HepG2 (cell line): ENCODE results near the gene ZNF276. TPM values are rescaled to one million over a fixed set of nuclear protein-coding genes. Genes with fewer than 3 reads are reported as not detected.
A peak's percentile ranks its signal among the peaks of the same experiment; 100 is the strongest.

Experiments used
- ATAD3A ChIP-seq: sonication (generic); formaldehyde crosslinking; IDR thresholded peaks from 2 replicates; pipeline ENCODE4 v1.4.0; 2020; ENCODE audit warnings: missing genetic modification reagents
- DDIT3 ChIP-seq: sonication (generic); formaldehyde crosslinking; IDR thresholded peaks from 2 replicates; pipeline ENCODE4 v1.4.0; 2020; ENCODE audit warnings: mild to moderate bottlenecking, missing genetic modification reagents
- FUBP1 ChIP-seq: sonication (generic); formaldehyde crosslinking; IDR thresholded peaks from 2 replicates; pipeline ENCODE4 v1.5.1; 2020; ENCODE audit warnings: missing genetic modification reagents, mild to moderate bottlenecking, borderline replicate concordance
- HOXD1 ChIP-seq: sonication (generic); formaldehyde crosslinking; IDR thresholded peaks from 2 replicates; pipeline ENCODE4 v1.5.0; 2020; ENCODE audit warnings: missing genetic modification reagents
- IRF2 ChIP-seq: IDR thresholded peaks from 2 replicates; pipeline ENCODE4 v1.6.1; 2018; ENCODE audit warnings: missing genetic modification reagents, missing compliant biosample characterization
- KLF12 ChIP-seq: sonication (generic); formaldehyde crosslinking; IDR thresholded peaks from 2 replicates; pipeline ENCODE4 v1.4.0; 2020; ENCODE audit warnings: missing genetic modification reagents, borderline replicate concordance
- KMT2B ChIP-seq: IDR thresholded peaks from 2 replicates; pipeline ENCODE4 v1.6.1; 2016; ENCODE audit warnings: missing genetic modification reagents, missing compliant biosample characterization
- MXI1 ChIP-seq: IDR thresholded peaks from 3 replicates; pipeline ENCODE4 v1.6.1; 2012; ENCODE audit warnings: low read depth, low read length, inconsistent platforms, borderline replicate concordance
- MZF1 ChIP-seq: sonication (generic); formaldehyde crosslinking; IDR thresholded peaks from 2 replicates; pipeline ENCODE4 v1.8.1; 2023; ENCODE audit warnings: mild to moderate bottlenecking, missing genetic modification reagents, borderline replicate concordance
- NCOA1 ChIP-seq: sonication (generic); formaldehyde crosslinking; IDR thresholded peaks from 2 replicates; pipeline ENCODE4 v1.9.0; 2021; ENCODE audit warnings: missing genetic modification reagents
- SMAD1 ChIP-seq: sonication (generic); formaldehyde crosslinking; IDR thresholded peaks from 2 replicates; pipeline ENCODE4 v1.4.0; 2020; ENCODE audit warnings: missing genetic modification reagents, low read depth, mild to moderate bottlenecking, borderline replicate concordance
- SNAPC5 ChIP-seq: sonication (generic); formaldehyde crosslinking; IDR thresholded peaks from 2 replicates; pipeline ENCODE4 v1.8.1; 2023; ENCODE audit warnings: mild to moderate bottlenecking, missing genetic modification reagents, borderline replicate concordance
- SP5 ChIP-seq: IDR thresholded peaks from 2 replicates; pipeline ENCODE4 v1.6.1; 2016; ENCODE audit warnings: low read depth, borderline replicate concordance
- THAP8 ChIP-seq: sonication (generic); formaldehyde crosslinking; IDR thresholded peaks from 2 replicates; pipeline ENCODE4 v1.5.1; 2020; ENCODE audit warnings: missing genetic modification reagents, mild to moderate bottlenecking, borderline replicate concordance
- THAP9 ChIP-seq: sonication (generic); formaldehyde crosslinking; IDR thresholded peaks from 2 replicates; pipeline ENCODE4; 2020; ENCODE audit warnings: missing genetic modification reagents, mild to moderate bottlenecking, borderline replicate concordance
- YEATS4 ChIP-seq: sonication (generic); formaldehyde crosslinking; IDR thresholded peaks from 2 replicates; pipeline ENCODE4 v1.4.0; 2020; ENCODE audit warnings: missing genetic modification reagents, borderline replicate concordance
- ZGPAT ChIP-seq: IDR thresholded peaks from 2 replicates; pipeline ENCODE4 v1.6.1; 2016; ENCODE audit warnings: mild to moderate bottlenecking
- ZNF12 ChIP-seq: sonication (generic); formaldehyde crosslinking; IDR thresholded peaks from 2 replicates; pipeline ENCODE4 v1.5.0; 2020; ENCODE audit warnings: missing genetic modification reagents
- ZNF260 ChIP-seq: sonication (generic); formaldehyde crosslinking; IDR thresholded peaks from 2 replicates; pipeline ENCODE4 v1.4.0; 2020; ENCODE audit warnings: missing genetic modification reagents, low read depth, mild to moderate bottlenecking, borderline replicate concordance
- ZNF331 ChIP-seq: sonication (generic); formaldehyde crosslinking; IDR thresholded peaks from 2 replicates; pipeline ENCODE4 v1.4.0; 2020; ENCODE audit warnings: missing genetic modification reagents
- ZNF580 ChIP-seq: IDR thresholded peaks from 2 replicates; pipeline ENCODE4 v1.6.1; 2016; ENCODE audit warnings: low read depth, borderline replicate concordance
- ZNF703 ChIP-seq: sonication (generic); formaldehyde crosslinking; IDR thresholded peaks from 2 replicates; pipeline ENCODE4 v1.5.1; 2020; ENCODE audit warnings: missing genetic modification reagents, mild to moderate bottlenecking, moderate library complexity, borderline replicate concordance
- polyA plus RNA-seq, 8 experiments: library from polyadenylated mRNA; depleted of rRNA in 3 of 8; stranded (reverse) in 7 of 8; unstranded in 1 of 8; fragments of >200 nt; fragmentation: Illumina TruSeq in 4 of 8; extraction: Trizol in 4 of 8; gene quantifications; 2 replicates each; pipeline versions ENCODE4 v1.2.1 to v1.2.3, GENCODE V29; 2011 to 2016; ENCODE audit warnings: low read depth in 4 of 8, missing spikeins in 1 of 8, mixed read lengths in 1 of 8; ENCODE audit not compliant: insufficient read depth in 1 of 8
- total RNA-seq, 5 experiments: library from RNA; depleted of rRNA; stranded (reverse); fragments of >200 nt; fragmentation: Illumina TruSeq; extraction: Trizol; gene quantifications; 2 replicates each; pipeline ENCODE4 v1.2.3, GENCODE V29; 2016; ENCODE audit warnings: low read depth in 1 of 5

Gene ZNF276
- total and polyA plus RNA-seq, 2 of the 13 experiments (the other 11 are each of a cell fraction or from before 2014, with no cell fraction given): 17.7 to 18.0 TPM

- TF ChIP-seq KMT2B (CRISPR knock-in tag): peak; percentile 65; the same call in 1 of the 2 replicates
- peak; percentile 99 for TF ChIP-seq MXI1
- 0 out of 2 replicates have a peak, but pooled peaks have one; percentile 17 for TF ChIP-seq MZF1 (CRISPR knock-in tag)
- peak; percentile 70; the same call in 1 of the 2 replicates for TF ChIP-seq ZNF260 (CRISPR knock-in tag)
- TF ChIP-seq NCOA1 (CRISPR knock-in tag): peak; percentile 71; the same call in 1 of the 2 replicates
- TF ChIP-seq ZNF12: peak; percentile 85; the same call in 1 of the 2 replicates
- no peak for TF ChIP-seq SNAPC5 (CRISPR knock-in tag)
- no peak for TF ChIP-seq ZNF703 (CRISPR knock-in tag)
- no peak for TF ChIP-seq DDIT3
- peak; percentile 49 for TF ChIP-seq ZNF580 (CRISPR knock-in tag)
- TF ChIP-seq THAP9: peak; percentile 84; the same call in 1 of the 2 replicates
- peak; percentile 74; the same call in 1 of the 2 replicates for TF ChIP-seq IRF2 (CRISPR knock-in tag)
- no peak for TF ChIP-seq THAP8
- TF ChIP-seq KLF12: peak; percentile 81; the same call in 1 of the 2 replicates
- peak; percentile 16; the same call in 1 of the 2 replicates for TF ChIP-seq YEATS4
- peak; percentile 78 for TF ChIP-seq ZNF331 (CRISPR knock-in tag)
- peak; percentile 74 for TF ChIP-seq ZGPAT (CRISPR knock-in tag)
- peak; percentile 95; the same call in 1 of the 2 replicates for TF ChIP-seq SMAD1 (CRISPR knock-in tag)
- TF ChIP-seq ATAD3A (CRISPR knock-in tag): no peak
- TF ChIP-seq SP5 (CRISPR knock-in tag): peak; percentile 97
- TF ChIP-seq HOXD1 (CRISPR knock-in tag): no peak
- no peak; the same call in 1 of the 2 replicates for TF ChIP-seq FUBP1 (CRISPR knock-in tag)
Observed at GRCh38 chr16:89700100-89700648, 21.2 kb upstream of the ZNF276 start (continued).
